ENCODE data around the gene KLK5. TPM values are rescaled to one million over a fixed set of nuclear protein-coding genes. Genes with fewer than 3 reads are reported as not detected.

KLK5 gene
- total and polyA plus RNA-seq, 2 of the 13 experiments (the other 11 are each of a cell fraction or from before 2014, with no cell fraction given): not detected

- no peaks in the 10 kb centered on the region for H3K79me2 ChIP-seq (ENCODE audit: insufficient read depth, low read length)
- H3K4me1 ChIP-seq (ENCODE audit: insufficient read depth, low read length): no peaks in the 10 kb centered on the region
- no peaks in the 10 kb centered on the region for H4K20me1 ChIP-seq (ENCODE audit: insufficient read depth, low read length)
- in situ Hi-C loops (cut with HindIII; ENCODE audit: extremely low pct_ligation_motif_present, low pct_unique_long_range_greater_than_20kb) (no loop called here), intact Hi-C loops (cut with micrococcal nuclease; ENCODE audit: unreplicated experiment) (no loop called here)
- CTCF ChIA-PET (ENCODE audit: low intra/inter-chr PET ratio, low total read pairs): no interaction called here
- H3K27me3 ChIP-seq (ENCODE audit: control insufficient read depth in 1 of 2, insufficient read depth in 2 of 2, low read length in 2 of 2): peaks cover 0 to 5% of the 10 kb centered on the region in 2 experiments; a peak in 1 of 5 replicates
- POLR2A ChIA-PET: no interaction called here
- FAIRE-seq (no peak), ATAC-seq (no peak), DNase-seq (ENCODE audit: low spot score) (no peak)
- no peak overlapping the region for H3K9ac ChIP-seq (ENCODE audit: insufficient read depth, low read depth, low read length)
- no peak overlapping the region for H3K4me3 ChIP-seq (replicated peaks in 1 of 3; ENCODE audit: insufficient read depth in 1 of 3, low read depth in 2 of 3, low read length in 3 of 3)
- no peaks in the 10 kb centered on the region for H3K9me3 ChIP-seq (ENCODE audit: low read length)
- H3K36me3 ChIP-seq (replicated peaks in 1 of 2; ENCODE audit: control insufficient read depth in 1 of 2, insufficient read depth in 2 of 2, low read length in 2 of 2): no peaks in the 10 kb centered on the region
- BruUV-seq (replicated peaks): no TSS peak
- 16% methylated on average over 8 of the region's 8 CpGs for WGBS (ENCODE audit: low lambda C conversion rate)
- H3K27ac ChIP-seq (ENCODE audit: extremely low read length, insufficient read depth, low read length): no peak overlapping the region
- no peak overlapping the region for H2AFZ ChIP-seq (ENCODE audit: low read length)
- H3K4me2 ChIP-seq (ENCODE audit: low read depth, low read length): no peak overlapping the region
- TF ChIP-seq RBFOX2 (IDR thresholded peaks at IDR 0.05; ENCODE audit: low read depth, low read length) (no peak), SOX6 (IDR thresholded peaks at IDR 0.05) (no peak), SOX6 (CRISPR knock-in tag; IDR thresholded peaks at IDR 0.05) (no peak), SIN3A (IDR thresholded peaks at IDR 0.05; ENCODE audit: borderline replicate concordance, low read depth, low read length) (no peak), ADNP (CRISPR knock-in tag; IDR thresholded peaks at IDR 0.05) (no peak), ZNF124 (CRISPR knock-in tag; IDR thresholded peaks at IDR 0.05) (no peak), PLSCR1 (CRISPR knock-in tag; IDR thresholded peaks at IDR 0.05; ENCODE audit: borderline replicate concordance) (no peak), ZNF501 (CRISPR knock-in tag; IDR thresholded peaks at IDR 0.05) (no peak), ZMYM2 (CRISPR knock-in tag; IDR thresholded peaks at IDR 0.05) (no peak), ZNF543 (CRISPR knock-in tag; IDR thresholded peaks at IDR 0.05) (no peak), RFX5 (IDR thresholded peaks at IDR 0.05; ENCODE audit: low read depth, low read length) (no peak), KLF15 (CRISPR knock-in tag; IDR thresholded peaks at IDR 0.05; ENCODE audit: borderline replicate concordance) (no peak), SALL2 (CRISPR knock-in tag; IDR thresholded peaks at IDR 0.05) (no peak), FOXK2 (IDR thresholded peaks at IDR 0.05) (no peak)
- TF ChIP-seq, protein P1, sequence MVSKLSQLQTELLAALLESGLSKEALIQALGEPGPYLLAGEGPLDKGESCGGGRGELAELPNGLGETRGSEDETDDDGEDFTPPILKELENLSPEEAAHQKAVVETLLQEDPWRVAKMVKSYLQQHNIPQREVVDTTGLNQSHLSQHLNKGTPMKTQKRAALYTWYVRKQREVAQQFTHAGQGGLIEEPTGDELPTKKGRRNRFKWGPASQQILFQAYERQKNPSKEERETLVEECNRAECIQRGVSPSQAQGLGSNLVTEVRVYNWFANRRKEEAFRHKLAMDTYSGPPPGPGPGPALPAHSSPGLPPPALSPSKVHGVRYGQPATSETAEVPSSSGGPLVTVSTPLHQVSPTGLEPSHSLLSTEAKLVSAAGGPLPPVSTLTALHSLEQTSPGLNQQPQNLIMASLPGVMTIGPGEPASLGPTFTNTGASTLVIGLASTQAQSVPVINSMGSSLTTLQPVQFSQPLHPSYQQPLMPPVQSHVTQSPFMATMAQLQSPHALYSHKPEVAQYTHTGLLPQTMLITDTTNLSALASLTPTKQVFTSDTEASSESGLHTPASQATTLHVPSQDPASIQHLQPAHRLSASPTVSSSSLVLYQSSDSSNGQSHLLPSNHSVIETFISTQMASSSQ (IDR thresholded peaks at IDR 0.05; ENCODE audit: low read depth): no peak
- TF ChIP-seq, protein P1 (CRISPR knock-in tag; IDR thresholded peaks at IDR 0.05; ENCODE audit: borderline replicate concordance): no peak
- TF ChIP-seq, protein P2, sequence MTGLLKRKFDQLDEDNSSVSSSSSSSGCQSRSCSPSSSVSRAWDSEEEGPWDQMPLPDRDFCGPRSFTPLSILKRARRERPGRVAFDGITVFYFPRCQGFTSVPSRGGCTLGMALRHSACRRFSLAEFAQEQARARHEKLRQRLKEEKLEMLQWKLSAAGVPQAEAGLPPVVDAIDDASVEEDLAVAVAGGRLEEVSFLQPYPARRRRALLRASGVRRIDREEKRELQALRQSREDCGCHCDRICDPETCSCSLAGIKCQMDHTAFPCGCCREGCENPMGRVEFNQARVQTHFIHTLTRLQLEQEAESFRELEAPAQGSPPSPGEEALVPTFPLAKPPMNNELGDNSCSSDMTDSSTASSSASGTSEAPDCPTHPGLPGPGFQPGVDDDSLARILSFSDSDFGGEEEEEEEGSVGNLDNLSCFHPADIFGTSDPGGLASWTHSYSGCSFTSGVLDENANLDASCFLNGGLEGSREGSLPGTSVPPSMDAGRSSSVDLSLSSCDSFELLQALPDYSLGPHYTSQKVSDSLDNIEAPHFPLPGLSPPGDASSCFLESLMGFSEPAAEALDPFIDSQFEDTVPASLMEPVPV (CRISPR knock-in tag; IDR thresholded peaks at IDR 0.05): no peak
Observed at GRCh38 chr19:50975766-50976165, 22.9 kb upstream of the KLK5 start.
